Liver (tissue), 9 donors: ENCODE results near the gene BTBD9. TPM values are rescaled to one million over a fixed set of nuclear protein-coding genes. Genes with fewer than 3 reads are reported as not detected.

ENCODE experiments used
- DNase-seq: peaks from one replicate; pipeline ENCODE4 v3.0.0-alpha.2; 2017; ENCODE audit warnings: low spot score
- H3K27ac ChIP-seq, 2 donors: one replicate each; pipeline ENCODE4 v1.7.0; 2013; ENCODE audit warnings: inconsistent platforms in 2 of 2, low read length in 2 of 2, control low read depth in 1 of 2, low read depth in 1 of 2, mild to moderate bottlenecking in 1 of 2
- H3K27me3 ChIP-seq, 4 donors: one replicate each; pipeline versions ENCODE4 v1.6.1 to v1.7.0; 2013; ENCODE audit warnings: low read length in 3 of 4, inconsistent platforms in 1 of 4, mild to moderate bottlenecking in 1 of 4, moderate library complexity in 1 of 4; ENCODE audit not compliant: control insufficient read depth in 4 of 4, insufficient read depth in 4 of 4
- H3K36me3 ChIP-seq, 4 donors: one replicate each; pipeline versions ENCODE4 v1.6.1 to v1.7.0; 2013; ENCODE audit warnings: low read length in 3 of 4, mild to moderate bottlenecking in 3 of 4, low read depth in 1 of 4, moderate library complexity in 1 of 4; ENCODE audit not compliant: control insufficient read depth in 4 of 4, insufficient read depth in 3 of 4
- H3K4me1 ChIP-seq, 4 donors: one replicate each; pipeline versions ENCODE4 v1.6.1 to v1.7.0; 2013; ENCODE audit warnings: low read length in 3 of 4, mild to moderate bottlenecking in 3 of 4, moderate library complexity in 1 of 4; ENCODE audit not compliant: control insufficient read depth in 4 of 4, insufficient read depth in 4 of 4
- H3K4me3 ChIP-seq, 3 donors: one replicate each; pipeline versions ENCODE4 v1.6.1 to v1.7.0; 2013; ENCODE audit warnings: low read length in 3 of 3, control low read depth in 1 of 3, low read depth in 1 of 3, mild to moderate bottlenecking in 1 of 3
- H3K9ac ChIP-seq, 2 donors: one replicate each; pipeline ENCODE4 v1.7.0; 2013; ENCODE audit warnings: low read length in 2 of 2, mild to moderate bottlenecking in 2 of 2, moderate library complexity in 2 of 2, control low read depth in 1 of 2, low read depth in 1 of 2
- H3K9me3 ChIP-seq, 4 donors: one replicate each; pipeline versions ENCODE4 v1.6.1 to v1.7.0; 2013; ENCODE audit warnings: low read length in 3 of 4; ENCODE audit not compliant: control insufficient read depth in 4 of 4
- EGR1 ChIP-seq, 2 donors: IDR thresholded peaks; 2 replicates each; pipeline ENCODE4 v1.6.1; 2016 to 2018; ENCODE audit warnings: antibody characterized with exemption in 2 of 2, low read depth in 2 of 2
- FOXA1 ChIP-seq: IDR thresholded peaks from 2 replicates; pipeline ENCODE4 v1.6.1; 2016; ENCODE audit warnings: antibody characterized with exemption
- FOXA2 ChIP-seq: IDR thresholded peaks from 2 replicates; pipeline ENCODE4 v1.6.1; 2016; ENCODE audit warnings: antibody characterized with exemption
- GABPA ChIP-seq, 2 donors: IDR thresholded peaks in 1 of 2; conservative IDR thresholded peaks in 1 of 2; 2 replicates each; pipeline ENCODE4 v1.6.1; 2016; ENCODE audit warnings: antibody characterized with exemption in 2 of 2, mild to moderate bottlenecking in 1 of 2, moderate library complexity in 1 of 2
- HNF4A ChIP-seq, 2 donors: conservative IDR thresholded peaks; 2 replicates each; pipeline ENCODE4 v1.6.1; 2016; ENCODE audit warnings: antibody characterized with exemption in 2 of 2, mild to moderate bottlenecking in 2 of 2
- HNF4G ChIP-seq: IDR thresholded peaks from 2 replicates; pipeline ENCODE4 v1.6.1; 2016; ENCODE audit warnings: antibody characterized with exemption
- JUND ChIP-seq, 2 donors: IDR thresholded peaks; 2 replicates each; pipeline ENCODE4 v1.6.1; 2016; ENCODE audit warnings: antibody characterized with exemption in 2 of 2
- NR2F2 ChIP-seq: IDR thresholded peaks from 2 replicates; pipeline ENCODE4 v1.6.1; 2016; ENCODE audit warnings: antibody characterized with exemption
- RAD21 ChIP-seq, 2 donors: IDR thresholded peaks; 2 replicates each; pipeline ENCODE4 v1.6.1; 2016; ENCODE audit warnings: antibody characterized with exemption in 2 of 2, mild to moderate bottlenecking in 2 of 2
- RXRA ChIP-seq, 2 donors: IDR thresholded peaks; 2 replicates each; pipeline ENCODE4 v1.6.1; 2017 to 2018; ENCODE audit warnings: antibody characterized with exemption in 2 of 2, mild to moderate bottlenecking in 1 of 2
- SP1 ChIP-seq: IDR thresholded peaks from 2 replicates; pipeline ENCODE4 v1.6.1; 2018; ENCODE audit warnings: antibody characterized with exemption, mild to moderate bottlenecking
- TAF1 ChIP-seq: conservative IDR thresholded peaks from 2 replicates; pipeline ENCODE4 v1.6.1; 2016; ENCODE audit warnings: antibody characterized with exemption, mild to moderate bottlenecking
- YY1 ChIP-seq: IDR thresholded peaks from 2 replicates; pipeline ENCODE4 v1.6.1; 2016; ENCODE audit warnings: antibody characterized with exemption, mild to moderate bottlenecking
- WGBS: extraction: QIAGEN DNeasy Blood & Tissue Kit; methylation state at CpG from one replicate; pipeline ENCODE4 v1.1.7; 2013; 5-methylcytosine and 5-hydroxymethylcytosine counted together
- polyA plus RNA-seq, 2 donors: library from polyadenylated mRNA; stranded (reverse) in 1 of 2; unstranded in 1 of 2; fragments of 200-250 nt in 1 of 2; fragments of >200 nt in 1 of 2; fragmentation: Nextera tagmentation in 1 of 2; extraction: Ambion mirVana in 1 of 2; gene quantifications; one replicate each; pipeline versions ENCODE4 v1.2.1 to v1.2.3, GENCODE V29; 2013 to 2015
- total RNA-seq, 2 donors: library from RNA; depleted of rRNA; stranded (reverse); fragments of >200 nt; gene quantifications; one replicate each; pipeline ENCODE4 v1.2.3, GENCODE V29; 2014
- TF ChIP-seq, protein P1 (sequence below): IDR thresholded peaks from 2 replicates; pipeline ENCODE4 v1.6.1; 2016; ENCODE audit warnings: antibody characterized with exemption
- TF ChIP-seq, protein P2 (sequence below): IDR thresholded peaks from 2 replicates; pipeline ENCODE4 v1.6.1; 2016; ENCODE audit warnings: antibody characterized with exemption
- TF ChIP-seq, protein P3 (sequence below): fragments of 150-350 bp; IDR thresholded peaks from 2 replicates; pipeline ENCODE4 v1.5.1; 2017; ENCODE audit warnings: improper control_type of control experiment, low read depth, low read length; ENCODE audit not compliant: missing input control
- TF ChIP-seq, protein P4 (sequence below): IDR thresholded peaks from 2 replicates; pipeline ENCODE4 v1.6.1; 2016; ENCODE audit warnings: antibody characterized with exemption
- donor health status: healthy.
- donor health status: healthy.
- donor health status: healthy.
- donor health status: healthy.
- donor health status: healthy.

Gene BTBD9
- total and polyA plus RNA-seq, 4 donors = 2.0 to 12.4 (median 5.7) TPM

DNA sequence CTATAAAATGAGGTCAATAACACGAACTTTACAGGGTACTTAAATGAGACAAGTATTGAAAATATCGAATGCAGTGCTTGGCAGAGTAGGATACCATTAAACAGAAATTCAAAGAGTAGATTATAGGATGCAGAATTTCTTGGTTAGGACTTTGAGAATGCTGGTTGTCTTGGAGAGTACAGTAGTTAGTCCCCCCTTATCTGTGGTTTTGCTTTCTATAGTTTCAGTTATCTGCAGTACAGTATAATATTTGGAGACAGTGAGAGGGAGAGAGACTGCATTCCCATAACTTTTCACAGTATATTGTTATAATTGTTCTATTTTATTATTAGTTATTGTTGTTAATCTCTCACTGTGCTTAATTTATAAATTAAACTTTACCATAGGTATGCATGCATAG lies 290.5 kb downstream of the BTBD9 start:
- Histone ChIP-seq H3K36me3 (no peaks in the 10 kb centered on the region), H3K27ac (no peak overlapping the region), H3K4me3 (no peak overlapping the region), H3K27me3 (no peaks in the 10 kb centered on the region), H3K9ac (no peak overlapping the region), H3K9me3 (no peaks in the 10 kb centered on the region), H3K4me1 (peaks cover 0 to 2% (median 0%) of the 10 kb centered on the region in 4 donors)
- 93% methylated on average over 2 of the region's 2 CpGs for WGBS
- no peak for TF ChIP-seq HNF4G
- TF ChIP-seq TAF1 = no peak
- TF ChIP-seq, protein P1, sequence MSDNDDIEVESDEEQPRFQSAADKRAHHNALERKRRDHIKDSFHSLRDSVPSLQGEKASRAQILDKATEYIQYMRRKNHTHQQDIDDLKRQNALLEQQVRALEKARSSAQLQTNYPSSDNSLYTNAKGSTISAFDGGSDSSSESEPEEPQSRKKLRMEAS = no peak
- no peak for TF ChIP-seq RAD21 (IDR thresholded peaks at IDR 0.05)
- TF ChIP-seq FOXA2 = no peak
- no peak for TF ChIP-seq JUND (IDR thresholded peaks at IDR 0.05)
- no peak for TF ChIP-seq SP1
- TF ChIP-seq RXRA (IDR thresholded peaks at IDR 0.05) = no peak
- TF ChIP-seq YY1 = no peak
- TF ChIP-seq FOXA1 = no peak
- no peak for TF ChIP-seq GABPA (IDR thresholded peaks at IDR 0.05 in 1 of 2, conservative IDR thresholded peaks at IDR 0.05 in 1 of 2)
- no peak for TF ChIP-seq HNF4A (conservative IDR thresholded peaks at IDR 0.05)
- no peak for TF ChIP-seq NR2F2
- TF ChIP-seq, protein P2, sequence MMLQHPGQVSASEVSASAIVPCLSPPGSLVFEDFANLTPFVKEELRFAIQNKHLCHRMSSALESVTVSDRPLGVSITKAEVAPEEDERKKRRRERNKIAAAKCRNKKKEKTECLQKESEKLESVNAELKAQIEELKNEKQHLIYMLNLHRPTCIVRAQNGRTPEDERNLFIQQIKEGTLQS = no peak
- no peak for TF ChIP-seq EGR1 (IDR thresholded peaks at IDR 0.05; ENCODE audit: low read depth in 2 of 2)
- TF ChIP-seq, protein P3, sequence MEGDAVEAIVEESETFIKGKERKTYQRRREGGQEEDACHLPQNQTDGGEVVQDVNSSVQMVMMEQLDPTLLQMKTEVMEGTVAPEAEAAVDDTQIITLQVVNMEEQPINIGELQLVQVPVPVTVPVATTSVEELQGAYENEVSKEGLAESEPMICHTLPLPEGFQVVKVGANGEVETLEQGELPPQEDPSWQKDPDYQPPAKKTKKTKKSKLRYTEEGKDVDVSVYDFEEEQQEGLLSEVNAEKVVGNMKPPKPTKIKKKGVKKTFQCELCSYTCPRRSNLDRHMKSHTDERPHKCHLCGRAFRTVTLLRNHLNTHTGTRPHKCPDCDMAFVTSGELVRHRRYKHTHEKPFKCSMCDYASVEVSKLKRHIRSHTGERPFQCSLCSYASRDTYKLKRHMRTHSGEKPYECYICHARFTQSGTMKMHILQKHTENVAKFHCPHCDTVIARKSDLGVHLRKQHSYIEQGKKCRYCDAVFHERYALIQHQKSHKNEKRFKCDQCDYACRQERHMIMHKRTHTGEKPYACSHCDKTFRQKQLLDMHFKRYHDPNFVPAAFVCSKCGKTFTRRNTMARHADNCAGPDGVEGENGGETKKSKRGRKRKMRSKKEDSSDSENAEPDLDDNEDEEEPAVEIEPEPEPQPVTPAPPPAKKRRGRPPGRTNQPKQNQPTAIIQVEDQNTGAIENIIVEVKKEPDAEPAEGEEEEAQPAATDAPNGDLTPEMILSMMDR = no peak
- no peak for DNase-seq

DNA sequence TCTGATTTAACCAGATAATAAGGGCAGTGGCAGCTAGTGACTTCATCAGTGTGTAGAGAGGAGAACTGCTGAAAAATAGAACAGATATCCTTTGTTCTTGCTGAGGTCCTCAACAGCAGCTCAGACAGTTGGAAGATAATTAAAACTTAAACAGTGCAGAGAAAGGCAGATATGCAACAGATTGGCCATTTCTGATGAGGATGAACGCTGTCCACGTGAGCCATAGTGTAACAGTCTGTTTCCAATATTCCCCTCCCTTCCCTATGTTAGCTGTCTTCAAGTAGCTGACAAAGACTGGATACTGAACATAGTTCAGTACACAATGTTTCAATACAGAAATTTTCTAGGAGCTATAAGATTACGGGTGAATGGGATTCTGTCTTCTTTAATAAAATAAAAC lies 291.4 kb downstream of the BTBD9 start:
- Histone ChIP-seq H3K4me1 (peaks cover 0 to 2% (median 0%) of the 10 kb centered on the region in 4 donors), H3K9ac (no peak overlapping the region), H3K27me3 (no peaks in the 10 kb centered on the region), H3K9me3 (no peaks in the 10 kb centered on the region), H3K4me3 (no peak overlapping the region), H3K36me3 (no peaks in the 10 kb centered on the region), H3K27ac (no peak overlapping the region)
- TF ChIP-seq YY1 (no peak), FOXA2 (no peak), NR2F2 (no peak), EGR1 (IDR thresholded peaks at IDR 0.05; ENCODE audit: low read depth in 2 of 2) (no peak), JUND (IDR thresholded peaks at IDR 0.05) (no peak), GABPA (IDR thresholded peaks at IDR 0.05 in 1 of 2, conservative IDR thresholded peaks at IDR 0.05 in 1 of 2) (no peak)
- TF ChIP-seq, protein P4, sequence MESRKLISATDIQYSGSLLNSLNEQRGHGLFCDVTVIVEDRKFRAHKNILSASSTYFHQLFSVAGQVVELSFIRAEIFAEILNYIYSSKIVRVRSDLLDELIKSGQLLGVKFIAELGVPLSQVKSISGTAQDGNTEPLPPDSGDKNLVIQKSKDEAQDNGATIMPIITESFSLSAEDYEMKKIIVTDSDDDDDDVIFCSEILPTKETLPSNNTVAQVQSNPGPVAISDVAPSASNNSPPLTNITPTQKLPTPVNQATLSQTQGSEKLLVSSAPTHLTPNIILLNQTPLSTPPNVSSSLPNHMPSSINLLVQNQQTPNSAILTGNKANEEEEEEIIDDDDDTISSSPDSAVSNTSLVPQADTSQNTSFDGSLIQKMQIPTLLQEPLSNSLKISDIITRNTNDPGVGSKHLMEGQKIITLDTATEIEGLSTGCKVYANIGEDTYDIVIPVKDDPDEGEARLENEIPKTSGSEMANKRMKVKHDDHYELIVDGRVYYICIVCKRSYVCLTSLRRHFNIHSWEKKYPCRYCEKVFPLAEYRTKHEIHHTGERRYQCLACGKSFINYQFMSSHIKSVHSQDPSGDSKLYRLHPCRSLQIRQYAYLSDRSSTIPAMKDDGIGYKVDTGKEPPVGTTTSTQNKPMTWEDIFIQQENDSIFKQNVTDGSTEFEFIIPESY = no peak
- no peak for DNase-seq
- WGBS = 96% methylated on average over 3 of the region's 3 CpGs
